ENCODE data around the gene POLL.
"Not testable (repeated sequence)": the region's sequence is repeated elsewhere in the genome, so short reads cannot be mapped to it uniquely, and the experiment has no call there.

POLL gene

GRCh38 chr10:101611096-101611905 lies 23.2 kb upstream of the POLL start:
- no peak for DNase-seq (ENCODE audit: low spot score)

- DNase-seq (ENCODE audit: low spot score), result no peak
Measured at GRCh38 chr10:101609481-101609880, 21.4 kb upstream of the POLL start.

- DNase-seq (ENCODE audit: low spot score), result no peak
Measured at GRCh38 chr10:101607124-101607523, 19.1 kb upstream of the POLL start.

GRCh38 chr10:101602761-101603398 lies 14.8 kb upstream of the POLL start:
- DNase-seq (ENCODE audit: low spot score), result peak; percentile 78

- no peak for DNase-seq (ENCODE audit: low spot score)
Measured at GRCh38 chr10:101601541-101601940, 13.5 kb upstream of the POLL start.

- no peak for DNase-seq (ENCODE audit: low spot score)
Measured at GRCh38 chr10:101597091-101597900, 9.2 kb upstream of the POLL start.

- DNase-seq (ENCODE audit: low spot score), result no peak
Measured at GRCh38 chr10:101595591-101596433, 7.8 kb upstream of the POLL start.

GRCh38 chr10:101593331-101593730 lies 5.3 kb upstream of the POLL start:
- DNase-seq (ENCODE audit: low spot score), result not testable (repeated sequence)

- no peak for DNase-seq (ENCODE audit: low spot score)
Measured at GRCh38 chr10:101588879-101589278, 822 bp upstream of the POLL start.

GRCh38 chr10:101585841-101586240 lies 2.2 kb downstream of the POLL start:
- no peak for DNase-seq (ENCODE audit: low spot score)

- no peak for DNase-seq (ENCODE audit: low spot score)
Measured at GRCh38 chr10:101580486-101581399, 7.3 kb downstream of the POLL start.

GRCh38 chr10:101579516-101579870 lies 8.6 kb downstream of the POLL start:
- DNase-seq (ENCODE audit: low spot score), result no peak

GRCh38 chr10:101578803-101579515 lies 9.1 kb downstream of the POLL start:
- no peak for DNase-seq (ENCODE audit: low spot score)

GRCh38 chr10:101578192-101578591 lies 9.9 kb downstream of the POLL start:
- no peak for DNase-seq (ENCODE audit: low spot score)

GRCh38 chr10:101577121-101577871 lies 10.8 kb downstream of the POLL start:
- DNase-seq (ENCODE audit: low spot score), result no peak

- DNase-seq (ENCODE audit: low spot score), result no peak
Measured at GRCh38 chr10:101576211-101576863, 11.7 kb downstream of the POLL start.

GRCh38 chr10:101575580-101576210 lies 12.4 kb downstream of the POLL start:
- DNase-seq (ENCODE audit: low spot score), result no peak

GRCh38 chr10:101575091-101575490 lies 13.0 kb downstream of the POLL start:
- no peak for DNase-seq (ENCODE audit: low spot score)
